Measurements from ENCODE around the gene NSMCE1.

DNA sequence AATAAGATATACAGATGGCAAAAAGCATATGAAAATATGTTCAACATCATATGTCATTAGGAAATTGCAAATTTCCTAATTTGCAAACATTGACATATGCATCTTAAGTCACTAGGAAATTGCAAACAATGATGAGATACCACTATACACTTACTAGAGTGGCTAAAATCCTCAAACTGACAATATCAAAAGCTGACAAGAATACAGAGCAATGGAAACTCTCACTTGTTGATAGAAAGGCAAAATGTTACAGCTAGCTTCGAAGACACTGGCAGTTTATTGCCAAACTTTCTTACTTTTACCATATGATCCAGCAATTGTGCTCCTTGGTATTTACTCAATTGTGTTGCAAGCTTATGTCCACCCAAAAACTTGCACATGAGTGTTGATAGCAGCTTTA lies 40.2 kb upstream of the NSMCE1 start:
- TF ChIP-seq, protein P1, sequence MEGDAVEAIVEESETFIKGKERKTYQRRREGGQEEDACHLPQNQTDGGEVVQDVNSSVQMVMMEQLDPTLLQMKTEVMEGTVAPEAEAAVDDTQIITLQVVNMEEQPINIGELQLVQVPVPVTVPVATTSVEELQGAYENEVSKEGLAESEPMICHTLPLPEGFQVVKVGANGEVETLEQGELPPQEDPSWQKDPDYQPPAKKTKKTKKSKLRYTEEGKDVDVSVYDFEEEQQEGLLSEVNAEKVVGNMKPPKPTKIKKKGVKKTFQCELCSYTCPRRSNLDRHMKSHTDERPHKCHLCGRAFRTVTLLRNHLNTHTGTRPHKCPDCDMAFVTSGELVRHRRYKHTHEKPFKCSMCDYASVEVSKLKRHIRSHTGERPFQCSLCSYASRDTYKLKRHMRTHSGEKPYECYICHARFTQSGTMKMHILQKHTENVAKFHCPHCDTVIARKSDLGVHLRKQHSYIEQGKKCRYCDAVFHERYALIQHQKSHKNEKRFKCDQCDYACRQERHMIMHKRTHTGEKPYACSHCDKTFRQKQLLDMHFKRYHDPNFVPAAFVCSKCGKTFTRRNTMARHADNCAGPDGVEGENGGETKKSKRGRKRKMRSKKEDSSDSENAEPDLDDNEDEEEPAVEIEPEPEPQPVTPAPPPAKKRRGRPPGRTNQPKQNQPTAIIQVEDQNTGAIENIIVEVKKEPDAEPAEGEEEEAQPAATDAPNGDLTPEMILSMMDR (IDR thresholded peaks at IDR 0.05; ENCODE audit: low read depth, low read length, missing input control): no peak
- TF ChIP-seq, protein P2, sequence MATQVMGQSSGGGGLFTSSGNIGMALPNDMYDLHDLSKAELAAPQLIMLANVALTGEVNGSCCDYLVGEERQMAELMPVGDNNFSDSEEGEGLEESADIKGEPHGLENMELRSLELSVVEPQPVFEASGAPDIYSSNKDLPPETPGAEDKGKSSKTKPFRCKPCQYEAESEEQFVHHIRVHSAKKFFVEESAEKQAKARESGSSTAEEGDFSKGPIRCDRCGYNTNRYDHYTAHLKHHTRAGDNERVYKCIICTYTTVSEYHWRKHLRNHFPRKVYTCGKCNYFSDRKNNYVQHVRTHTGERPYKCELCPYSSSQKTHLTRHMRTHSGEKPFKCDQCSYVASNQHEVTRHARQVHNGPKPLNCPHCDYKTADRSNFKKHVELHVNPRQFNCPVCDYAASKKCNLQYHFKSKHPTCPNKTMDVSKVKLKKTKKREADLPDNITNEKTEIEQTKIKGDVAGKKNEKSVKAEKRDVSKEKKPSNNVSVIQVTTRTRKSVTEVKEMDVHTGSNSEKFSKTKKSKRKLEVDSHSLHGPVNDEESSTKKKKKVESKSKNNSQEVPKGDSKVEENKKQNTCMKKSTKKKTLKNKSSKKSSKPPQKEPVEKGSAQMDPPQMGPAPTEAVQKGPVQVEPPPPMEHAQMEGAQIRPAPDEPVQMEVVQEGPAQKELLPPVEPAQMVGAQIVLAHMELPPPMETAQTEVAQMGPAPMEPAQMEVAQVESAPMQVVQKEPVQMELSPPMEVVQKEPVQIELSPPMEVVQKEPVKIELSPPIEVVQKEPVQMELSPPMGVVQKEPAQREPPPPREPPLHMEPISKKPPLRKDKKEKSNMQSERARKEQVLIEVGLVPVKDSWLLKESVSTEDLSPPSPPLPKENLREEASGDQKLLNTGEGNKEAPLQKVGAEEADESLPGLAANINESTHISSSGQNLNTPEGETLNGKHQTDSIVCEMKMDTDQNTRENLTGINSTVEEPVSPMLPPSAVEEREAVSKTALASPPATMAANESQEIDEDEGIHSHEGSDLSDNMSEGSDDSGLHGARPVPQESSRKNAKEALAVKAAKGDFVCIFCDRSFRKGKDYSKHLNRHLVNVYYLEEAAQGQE (IDR thresholded peaks at IDR 0.05): no peak
- TF ChIP-seq RXRA (IDR thresholded peaks at IDR 0.05) (no peak), GABPA (IDR thresholded peaks at IDR 0.05 in 1 of 2, conservative IDR thresholded peaks at IDR 0.05 in 1 of 2) (no peak)
